ENCODE results near the gene TRAF3IP1. TPM values are rescaled to one million over a fixed set of nuclear protein-coding genes. Genes with fewer than 3 reads are reported as not detected.
A peak's percentile ranks its signal among the peaks of the same experiment; 100 is the strongest.

Gene TRAF3IP1
- total RNA-seq, 1 experiment from 2014 or later = 12.7 TPM

DNA sequence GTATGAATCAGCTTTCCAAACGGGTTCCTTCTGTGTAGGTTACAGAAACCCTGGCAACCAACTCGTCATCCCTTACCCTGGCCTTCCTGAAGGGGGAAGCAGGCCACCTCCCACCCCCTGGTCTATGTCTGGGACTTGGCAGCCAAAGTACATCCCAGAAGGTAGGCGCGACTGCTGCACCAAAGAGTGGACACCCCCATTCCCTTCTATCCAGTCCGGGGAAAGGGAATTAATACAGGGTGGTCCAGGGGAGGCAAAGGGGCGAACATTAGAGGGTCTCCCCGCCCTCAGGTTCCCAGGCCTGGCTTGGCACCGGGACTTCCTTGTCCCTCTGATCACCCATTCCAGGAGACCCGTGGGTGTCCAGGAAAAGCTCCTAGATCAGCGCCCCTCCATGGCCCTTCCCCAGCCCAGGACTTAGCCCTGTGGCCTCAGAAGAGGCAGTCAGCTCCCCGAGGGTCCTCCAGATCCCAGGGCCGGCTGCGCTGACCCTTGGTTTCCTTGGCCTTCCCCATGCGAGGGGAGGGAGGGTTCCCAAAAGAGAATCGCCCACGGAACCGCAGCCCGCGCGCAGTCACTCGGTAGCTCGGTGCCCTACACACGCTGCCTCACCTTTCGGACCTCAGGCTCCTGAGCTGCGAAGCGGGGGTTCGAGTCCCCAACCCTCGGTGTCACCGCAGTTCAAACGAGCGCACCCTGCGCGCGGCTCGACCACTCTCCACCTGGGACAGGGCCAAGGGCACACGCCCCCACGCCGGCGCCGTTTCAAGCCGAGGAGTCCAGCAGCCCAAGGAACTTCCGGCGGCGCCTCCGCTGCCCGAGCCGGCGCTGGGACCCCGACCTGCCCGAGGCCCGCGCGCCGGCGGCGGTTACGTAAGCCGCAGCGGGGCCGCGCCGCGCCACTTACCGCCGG, 32.3 kb upstream of the TRAF3IP1 start, which contains the start of gene PER2:
TSS of gene PER2 (minus strand) at position 874 of the 913 bp plus-strand sequence. CDS start 10,674 bp downstream, outside the sequence.
- DNase-seq (ENCODE audit: low read depth) = peak; percentile 91

DNA sequence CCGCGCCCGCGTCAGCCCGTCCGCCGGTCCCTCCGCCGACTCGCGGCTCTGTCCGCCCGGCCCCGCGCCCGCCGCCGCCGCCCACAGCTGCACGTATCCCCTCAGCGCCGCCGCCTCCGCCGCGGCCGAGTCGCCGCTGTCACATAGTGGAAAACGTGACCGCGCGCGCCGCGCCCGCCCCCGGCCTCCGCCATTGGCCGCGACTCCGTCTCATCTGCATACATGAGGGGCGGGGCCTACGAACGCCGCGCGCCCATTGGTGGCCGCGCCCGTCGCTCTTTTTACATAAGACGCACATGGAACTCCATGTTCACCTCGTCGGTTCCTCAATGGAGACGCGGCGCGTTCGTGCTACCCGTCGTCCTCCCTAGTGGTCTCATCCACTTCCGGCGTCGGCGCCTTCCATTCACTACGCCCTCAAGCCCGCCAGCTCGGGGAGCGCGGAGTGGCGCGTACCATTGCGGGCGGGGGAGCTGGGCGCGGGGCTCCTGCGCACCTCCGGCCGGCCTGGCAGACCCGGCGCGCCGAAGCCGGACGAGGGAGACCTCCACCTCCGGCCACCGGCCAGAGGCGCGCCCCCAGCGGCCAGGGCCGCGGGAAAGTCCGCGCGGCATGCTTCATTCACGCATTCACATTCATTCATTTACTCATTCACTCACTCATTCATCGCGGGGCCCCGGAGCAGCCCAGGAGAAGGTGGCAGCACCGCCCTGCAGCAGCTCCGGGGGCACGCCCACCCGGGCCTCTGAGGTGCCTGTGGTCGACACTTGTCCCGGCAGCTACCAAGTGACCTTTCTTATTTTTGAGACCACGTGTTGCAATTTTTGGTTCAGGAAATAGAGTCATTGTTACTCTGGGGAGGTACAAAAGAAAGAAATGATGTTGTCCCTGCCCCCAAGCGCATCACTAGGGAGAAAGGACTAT, 31.4 kb upstream of the TRAF3IP1 start:
- peak; percentile 95 for DNase-seq (ENCODE audit: low read depth)

DNA sequence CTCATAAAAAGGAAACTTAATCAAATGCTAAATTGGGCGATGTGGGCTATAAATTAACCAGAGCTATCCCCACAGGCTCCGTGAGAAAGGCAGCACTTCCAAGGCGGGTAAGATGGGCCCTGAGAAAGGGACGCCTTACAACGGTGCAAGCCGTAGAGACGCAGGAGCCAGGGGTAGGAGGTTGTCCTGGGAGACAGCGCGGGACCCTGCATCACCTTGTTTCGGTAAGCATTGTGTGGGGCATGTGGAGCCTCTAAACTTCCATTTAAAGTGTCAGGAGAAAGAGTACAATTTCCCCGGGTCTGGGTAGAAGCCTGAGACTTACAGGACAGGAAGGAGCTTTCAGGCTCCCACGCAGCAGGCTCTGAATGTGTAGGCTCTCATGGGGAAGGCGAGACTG, 30.7 kb upstream of the TRAF3IP1 start:
- DNase-seq (ENCODE audit: low read depth) = no peak

DNA sequence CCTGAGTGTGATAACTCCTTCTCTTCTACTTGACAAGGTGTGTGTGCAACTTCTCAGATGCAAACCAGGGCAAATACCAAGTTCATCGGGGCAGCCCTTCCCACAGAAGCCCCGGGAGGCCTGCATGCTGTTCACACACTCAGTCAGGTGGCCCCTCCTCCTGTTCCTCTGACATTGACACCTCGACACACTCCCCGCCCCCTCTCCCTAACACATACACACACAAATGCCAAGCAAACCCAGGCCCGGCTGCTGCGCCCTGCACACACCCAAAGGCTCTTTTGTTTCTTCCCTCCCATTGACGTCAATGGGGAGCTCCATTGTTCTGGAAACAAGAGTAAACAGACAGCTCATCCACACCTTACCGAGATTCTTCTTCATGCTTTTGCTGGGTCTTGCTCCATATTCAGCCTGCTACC, 30.2 kb upstream of the TRAF3IP1 start:
- DNase-seq (ENCODE audit: low read depth) = peak; percentile 22

DNA sequence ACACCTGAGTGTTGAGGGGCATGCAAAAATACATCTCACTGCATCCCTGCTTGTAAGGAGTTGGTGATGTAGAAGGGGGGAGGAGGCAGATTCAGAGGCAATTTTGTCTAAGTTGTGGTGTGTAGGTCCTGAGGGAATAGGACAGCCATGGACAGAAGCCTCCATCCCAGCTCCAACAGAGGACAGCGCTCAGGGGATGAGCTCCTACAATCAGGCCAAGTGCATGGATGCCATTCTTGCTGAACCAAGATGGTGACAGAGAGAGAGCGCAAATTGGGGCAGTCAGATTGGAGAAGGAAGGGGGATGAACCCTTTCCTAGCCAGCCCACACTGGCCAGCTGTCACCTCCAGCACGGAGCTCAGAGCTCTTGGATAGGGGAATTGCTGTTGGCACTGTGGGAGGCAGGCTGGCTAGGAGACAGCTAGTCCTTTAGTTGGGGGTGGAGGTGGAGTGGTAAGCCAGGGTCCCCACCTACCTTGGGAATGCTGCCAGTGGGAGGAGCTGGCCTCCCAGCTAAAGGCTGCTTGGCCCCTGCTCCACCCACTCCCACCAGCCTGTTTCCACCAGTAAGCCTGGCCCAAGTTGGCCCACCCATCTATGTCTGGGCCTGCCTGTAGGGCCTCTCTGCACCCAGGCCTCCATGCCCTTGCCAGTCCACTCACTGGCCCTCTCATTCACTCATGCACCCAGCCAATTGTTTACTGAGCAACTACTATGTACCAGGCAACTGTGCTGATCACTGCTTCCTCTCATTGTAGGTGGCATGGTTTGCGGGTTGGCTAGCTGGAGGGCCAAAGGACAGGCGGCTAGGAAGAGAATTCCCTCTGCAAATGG, 29.4 kb upstream of the TRAF3IP1 start:
- no peak for DNase-seq (ENCODE audit: low read depth)

DNA sequence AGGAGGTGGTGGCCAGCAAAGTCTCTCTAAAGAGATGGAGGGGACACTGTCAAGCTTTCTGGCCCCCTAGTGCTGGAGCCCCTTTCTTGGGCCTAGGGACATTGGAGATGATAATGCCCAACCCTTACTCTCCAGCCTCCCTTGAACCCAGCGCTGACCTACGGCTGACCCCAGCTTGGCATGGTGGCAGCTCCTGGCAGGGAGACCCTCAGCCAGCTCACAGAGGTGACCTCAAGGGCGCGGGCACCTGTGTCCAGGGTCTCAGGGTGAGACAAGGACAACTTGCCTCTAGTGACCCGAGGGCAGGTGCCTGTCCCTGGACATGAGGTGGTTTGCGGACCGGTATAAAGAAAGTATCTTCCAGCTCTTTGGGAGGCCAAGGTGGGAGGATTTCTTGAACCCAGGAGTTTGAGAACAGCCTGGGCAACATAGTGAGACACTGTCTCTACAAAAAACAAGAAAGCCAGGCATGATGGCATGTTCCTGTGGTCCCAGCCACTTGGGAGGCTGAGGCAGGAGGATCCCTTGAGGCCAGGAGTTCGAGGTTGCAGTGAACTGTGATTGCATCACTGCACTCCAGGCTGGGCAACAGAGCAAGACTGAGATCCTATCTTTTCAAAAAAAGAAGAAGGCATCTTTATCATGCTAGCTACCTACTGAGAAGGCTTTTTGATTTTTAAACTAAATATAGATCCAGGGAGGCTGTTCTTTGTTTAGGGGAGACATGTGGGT, 28.6 kb upstream of the TRAF3IP1 start:
- DNase-seq (ENCODE audit: low read depth) = no peak

DNA sequence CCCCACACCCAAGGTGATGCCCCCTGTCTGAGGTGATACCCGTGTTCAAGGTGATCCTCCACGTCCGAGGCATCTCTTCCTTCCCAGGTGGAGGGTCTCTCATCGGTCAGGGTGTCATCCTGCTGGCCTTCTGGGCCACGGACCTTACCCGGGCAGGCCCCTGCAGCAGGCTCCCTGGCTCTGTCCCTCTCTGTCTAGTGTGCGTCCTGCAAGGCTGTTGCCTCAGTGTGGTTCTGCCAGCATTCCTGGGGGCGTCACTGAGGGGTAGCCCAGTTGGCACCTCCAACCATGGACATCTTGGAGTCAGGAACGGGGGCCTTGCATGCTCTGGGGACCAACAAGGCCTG, 26.3 kb upstream of the TRAF3IP1 start:
- no peak for DNase-seq (ENCODE audit: low read depth)

DNA sequence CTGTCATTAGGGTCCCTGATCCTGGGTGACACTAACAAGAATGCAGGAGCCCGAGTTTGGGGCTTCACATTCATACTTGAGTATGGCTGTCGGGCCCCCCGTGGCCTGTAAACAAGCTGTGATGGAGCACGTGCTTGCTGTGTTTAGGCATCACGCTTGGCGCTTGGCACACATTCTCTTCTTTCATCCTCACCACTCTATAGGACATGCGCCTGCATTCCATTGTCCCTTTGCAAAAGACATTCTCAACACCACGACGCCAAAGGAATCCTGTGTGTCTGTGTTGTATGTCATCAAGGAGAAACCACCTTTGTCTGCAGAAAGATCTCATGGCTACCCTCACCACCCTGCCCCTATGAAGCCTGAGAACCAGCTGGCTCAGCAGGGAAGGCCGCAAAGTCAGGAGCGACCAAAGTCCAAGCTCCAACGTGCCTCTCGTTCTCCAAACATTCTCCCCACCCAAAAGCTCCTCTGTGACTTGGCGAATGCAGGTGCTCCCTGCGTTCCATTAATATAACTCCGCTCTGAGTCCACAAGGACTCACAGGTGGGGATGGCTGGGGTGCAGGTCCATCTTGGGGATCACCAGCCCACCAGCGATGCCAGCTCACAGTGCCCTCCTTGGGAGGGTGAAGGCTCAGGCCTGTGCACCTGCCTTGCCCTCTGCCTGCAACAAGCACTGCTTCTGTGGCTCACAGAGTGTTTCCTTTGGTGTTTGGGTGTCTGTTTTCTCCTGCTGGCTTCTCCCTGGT, 25.8 kb upstream of the TRAF3IP1 start:
- no peak for DNase-seq (ENCODE audit: low read depth)

DNA sequence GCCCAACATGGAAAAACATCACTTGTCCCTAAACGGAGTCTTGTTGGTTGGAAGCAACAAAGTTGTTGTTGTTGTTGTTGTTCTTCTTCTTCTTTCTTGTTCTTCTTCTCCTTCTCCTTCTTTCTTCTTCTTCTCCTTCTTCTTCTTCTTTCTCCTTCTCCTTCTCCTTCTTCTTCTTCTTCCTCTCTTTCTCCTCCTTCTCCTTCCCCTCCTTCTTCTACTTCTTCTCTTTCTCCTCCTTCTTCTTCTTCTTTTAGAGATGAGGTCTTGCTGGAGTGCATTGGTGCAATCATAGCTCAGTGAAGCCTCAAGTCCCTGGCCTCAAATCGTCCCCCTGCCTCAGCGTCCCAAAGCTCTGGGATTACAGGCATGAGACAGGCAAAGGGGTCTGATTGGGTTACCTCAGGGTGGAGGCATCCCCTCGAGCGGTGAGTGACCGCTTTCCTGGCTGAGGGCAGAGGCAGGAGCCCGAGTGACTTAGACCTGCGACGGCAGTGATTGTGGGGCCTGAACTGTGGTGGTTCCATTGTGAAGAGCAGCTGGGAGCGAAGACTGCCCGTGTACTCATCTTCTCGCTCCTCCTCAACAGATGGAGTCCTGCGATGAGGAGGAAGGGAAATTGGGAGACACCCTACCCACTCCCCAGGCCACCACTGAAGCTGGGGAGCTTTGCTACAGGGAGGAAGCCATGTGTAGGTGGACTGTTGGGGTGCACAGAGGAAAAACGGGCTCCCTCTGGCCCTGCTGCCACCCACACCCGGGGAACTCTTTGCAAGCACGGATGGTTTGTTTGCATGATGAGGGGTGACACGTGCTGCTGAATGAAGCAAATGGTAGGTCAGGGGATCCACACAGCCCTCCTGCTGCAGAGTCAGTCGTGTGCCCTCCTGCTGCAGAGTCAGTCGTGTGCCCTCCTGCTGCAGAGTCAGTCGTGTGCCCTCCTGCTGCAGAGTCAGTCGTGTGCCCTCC, 24.9 kb upstream of the TRAF3IP1 start:
- no peak for DNase-seq (ENCODE audit: low read depth)

DNA sequence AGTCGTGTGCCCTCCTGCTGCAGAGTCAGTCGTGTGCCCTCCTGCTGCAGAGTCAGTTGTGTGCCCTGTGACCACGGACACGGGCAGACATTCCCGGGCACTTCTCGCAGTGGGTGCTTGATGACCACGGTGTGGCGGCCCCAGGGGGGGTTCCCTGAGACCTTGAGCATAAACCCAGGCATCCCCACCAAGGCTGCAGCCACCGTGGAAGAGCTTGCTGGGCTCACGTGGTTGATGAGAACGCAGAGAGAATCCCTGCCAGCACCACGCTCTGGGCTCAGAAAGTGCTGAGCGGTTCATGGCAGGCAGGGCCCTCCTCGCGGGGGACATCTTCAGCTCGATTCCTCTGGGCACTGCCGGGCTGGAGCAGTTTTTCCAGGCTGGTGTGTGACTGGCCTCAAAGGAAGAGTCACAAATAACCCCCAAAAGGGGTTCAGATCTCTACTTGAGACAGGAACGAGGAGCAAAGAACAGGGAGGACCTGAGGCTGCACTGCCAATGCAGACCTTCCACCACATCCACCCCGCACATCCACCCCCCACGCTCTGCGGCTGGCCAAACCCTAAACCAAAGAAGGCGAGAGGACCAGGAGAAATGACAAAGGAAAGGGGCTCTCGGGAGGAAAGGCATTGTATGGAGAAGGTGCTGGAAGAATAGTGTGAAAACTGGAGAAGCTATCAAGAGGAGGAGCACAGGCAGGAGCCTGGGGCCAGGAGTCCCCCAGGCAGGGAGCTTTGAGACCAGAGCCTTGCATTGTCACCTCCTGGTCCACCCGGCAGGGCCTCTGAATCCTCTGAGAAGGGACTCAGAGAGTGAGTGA, 23.5 kb upstream of the TRAF3IP1 start:
- no peak for DNase-seq (ENCODE audit: low read depth)

DNA sequence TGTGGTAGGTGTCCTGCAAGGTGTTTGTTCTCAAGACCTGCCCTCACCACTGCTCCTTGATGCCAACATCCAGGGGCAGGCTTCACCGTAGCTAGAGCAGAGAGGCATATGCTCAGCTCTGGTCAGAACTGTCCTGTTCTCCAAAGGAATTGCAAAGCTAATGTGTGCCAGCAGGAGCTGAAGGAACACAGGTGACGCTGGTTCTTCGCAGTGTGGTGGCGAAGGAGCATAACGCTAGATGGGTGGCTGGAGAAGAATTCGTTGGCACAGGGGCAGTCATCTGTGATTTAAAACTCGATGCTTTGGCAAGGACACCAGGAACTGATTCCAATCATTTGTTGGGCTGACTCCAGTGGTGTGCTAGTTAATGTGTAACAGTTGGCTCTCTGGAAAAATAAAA, 20.5 kb upstream of the TRAF3IP1 start:
- DNase-seq (ENCODE audit: low read depth) = no peak

DNA sequence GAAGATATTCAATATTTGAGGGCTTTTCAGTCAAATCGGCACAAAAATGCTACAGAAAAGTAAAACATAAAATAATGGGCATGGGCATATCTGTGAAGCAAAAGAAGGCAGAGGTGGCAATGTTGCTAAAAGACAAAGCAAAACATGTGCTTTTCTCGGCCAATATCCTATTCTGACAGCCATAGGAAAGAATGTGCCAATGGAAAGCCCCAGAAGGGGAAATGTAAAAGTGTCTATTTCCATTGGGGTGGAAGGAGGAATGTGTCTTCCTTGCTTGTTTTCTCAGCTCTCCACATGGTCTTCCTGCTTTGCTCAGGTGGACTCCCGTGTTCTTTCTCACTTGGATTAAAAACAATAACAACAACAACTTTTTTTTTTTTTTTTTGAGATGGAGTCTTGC, 18.2 kb upstream of the TRAF3IP1 start:
- DNase-seq (ENCODE audit: low read depth) = no peak

DNA sequence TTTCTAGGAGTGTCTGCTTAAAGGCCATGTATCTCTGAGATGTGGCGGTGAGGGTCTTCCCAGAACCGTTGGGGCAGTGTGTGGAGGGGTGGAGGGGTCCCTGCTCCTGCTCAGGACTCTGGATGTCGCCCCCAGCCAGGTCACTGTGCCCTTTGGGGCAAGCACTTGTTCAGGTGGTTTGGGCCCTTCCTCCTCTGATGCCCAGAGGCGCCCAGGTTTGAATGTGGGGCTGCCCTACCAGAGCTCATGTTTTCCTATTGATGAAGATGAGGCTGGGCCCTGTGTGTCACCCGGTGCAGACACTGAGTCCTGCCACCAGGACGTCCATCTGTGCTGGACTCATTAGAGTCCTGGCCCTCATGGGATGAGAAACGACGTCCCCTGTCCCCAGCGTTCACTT, 17.6 kb upstream of the TRAF3IP1 start:
- no peak for DNase-seq (ENCODE audit: low read depth)

DNA sequence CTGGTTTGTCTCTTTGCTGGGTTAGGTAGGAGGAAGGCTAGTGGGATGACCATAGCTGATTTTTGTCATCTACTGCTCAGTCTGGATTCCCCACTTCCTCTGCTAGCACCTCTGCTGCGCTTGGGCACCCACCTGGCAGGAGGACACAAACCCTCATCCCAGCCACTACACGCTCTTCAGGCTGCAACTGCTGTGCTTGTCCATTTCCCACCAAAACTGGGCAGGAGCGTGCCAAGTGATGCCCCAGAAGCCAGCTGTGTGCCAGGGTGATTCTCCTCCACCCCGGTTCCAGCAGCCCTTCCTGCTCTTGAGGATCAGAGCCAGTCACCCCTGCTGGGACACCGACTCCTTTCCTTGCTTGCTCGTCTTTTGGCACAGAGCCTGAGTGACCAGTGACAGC, 16.2 kb upstream of the TRAF3IP1 start:
- DNase-seq (ENCODE audit: low read depth) = no peak

DNA sequence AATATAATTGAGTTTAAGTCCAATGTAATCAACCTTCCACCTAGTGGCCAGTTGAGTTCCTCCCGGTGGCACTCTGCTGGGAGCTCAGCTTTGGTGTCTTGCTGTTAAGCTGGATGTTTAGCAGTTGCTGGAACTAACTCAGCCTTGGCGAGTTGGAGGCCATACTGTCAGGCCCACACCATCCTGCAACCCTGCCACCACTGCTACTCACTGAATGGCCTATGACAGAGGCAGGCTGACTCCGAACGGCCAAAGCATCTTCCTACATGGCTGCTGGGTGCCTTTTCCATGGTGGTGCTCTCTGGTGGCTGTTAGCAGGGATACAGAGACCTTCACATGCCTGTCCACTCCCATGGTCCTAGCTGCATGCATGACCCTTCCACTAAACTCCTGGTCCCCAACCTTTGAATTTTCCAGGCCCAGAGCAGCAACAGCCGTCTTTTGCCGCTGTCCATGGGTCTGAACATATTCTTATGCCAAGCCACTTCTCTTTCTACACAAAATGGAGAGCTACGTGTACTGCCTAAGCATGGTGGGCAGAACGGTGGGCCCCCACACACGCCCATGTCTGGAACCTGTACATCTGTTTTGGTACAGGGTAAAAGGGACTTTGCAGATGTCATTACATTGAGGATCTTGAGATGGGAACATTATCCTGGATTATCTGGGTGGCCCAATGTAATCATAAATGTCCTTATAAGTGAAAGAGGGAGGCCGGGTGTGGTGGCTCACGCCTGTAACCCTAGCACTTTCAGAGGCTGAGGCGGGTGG, 15.0 kb upstream of the TRAF3IP1 start:
- no peak for DNase-seq (ENCODE audit: low read depth)

DNA sequence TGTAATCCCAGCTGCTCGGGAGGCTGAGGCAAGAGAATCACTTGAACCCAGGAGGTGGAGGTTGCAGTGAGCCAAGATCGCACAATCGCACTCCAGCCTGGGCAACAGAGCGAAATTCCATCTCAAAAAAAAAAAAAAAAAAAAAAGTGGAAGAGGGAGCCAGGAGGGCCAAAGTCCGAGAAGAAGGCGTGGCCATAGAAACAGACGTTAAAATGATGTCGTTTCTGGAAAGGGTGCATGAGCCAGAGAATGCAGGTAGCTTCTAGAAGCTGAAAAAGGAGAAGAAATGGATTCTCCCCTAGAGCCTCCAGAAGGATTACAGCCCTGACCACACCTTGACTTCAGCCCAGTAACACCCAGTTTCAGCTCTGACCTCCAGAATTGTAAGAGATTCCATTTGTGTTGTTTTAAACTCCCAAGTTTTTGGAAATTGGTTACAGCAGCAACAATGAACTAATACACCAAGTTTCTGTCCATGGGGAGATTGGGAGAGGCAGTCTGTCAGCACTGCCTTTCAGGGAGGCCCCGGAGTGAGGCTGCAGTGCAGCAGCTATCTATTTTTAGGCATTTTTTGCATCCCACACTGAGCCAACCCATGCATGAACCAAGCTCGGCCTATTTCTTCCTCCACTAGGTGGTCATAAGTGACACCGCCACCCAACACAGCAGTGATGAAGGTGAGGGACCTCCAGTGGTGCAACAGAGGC, 14.2 kb upstream of the TRAF3IP1 start:
- no peak for DNase-seq (ENCODE audit: low read depth)

DNA sequence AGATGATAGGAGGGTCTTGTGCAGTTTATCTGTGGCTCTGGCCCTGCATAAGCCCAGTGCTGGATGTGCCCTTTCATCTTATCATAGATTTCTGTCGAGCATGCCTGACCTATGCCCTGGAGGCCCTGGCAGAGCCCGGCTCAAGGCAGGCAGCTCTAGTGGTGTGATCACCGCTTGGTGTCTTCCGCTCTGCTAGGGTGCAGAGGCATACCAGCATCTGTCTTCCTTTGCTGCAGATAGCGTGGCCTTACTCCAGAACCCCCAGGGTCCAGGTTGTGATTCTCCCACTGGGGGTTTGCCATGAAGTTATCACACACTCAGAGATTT, 13.7 kb upstream of the TRAF3IP1 start:
- no peak for DNase-seq (ENCODE audit: low read depth)

Measured in M059J (cell line).